Endothelial cell of umbilical vein (primary cell): Measurements from ENCODE around the gene ALX3.

Experiments used
- CTCF ChIP-seq, 2 donors: IDR thresholded peaks; 1 replicate in 1 of 2; 2 replicates in 1 of 2; pipeline ENCODE4 v1.5.1; 2011; ENCODE audit warnings: low read length in 2 of 2, mild to moderate bottlenecking in 2 of 2, moderate library complexity in 2 of 2, control low read depth in 1 of 2, inconsistent platforms in 1 of 2, low read depth in 1 of 2; ENCODE audit not compliant: insufficient read depth in 1 of 2; ENCODE audit errors: extremely low read depth in 1 of 2
- EZH2 ChIP-seq: IDR thresholded peaks from 2 replicates; pipeline ENCODE4 v1.6.1; 2012; ENCODE audit warnings: borderline replicate concordance, low read depth, mild to moderate bottlenecking, moderate library complexity, low read length, inconsistent platforms; ENCODE audit not compliant: severe bottlenecking
- FOS ChIP-seq: IDR thresholded peaks from 2 replicates; pipeline ENCODE4 v1.6.1; 2011; ENCODE audit warnings: mild to moderate bottlenecking, low read length, moderate library complexity, borderline replicate concordance; ENCODE audit not compliant: insufficient read depth
- JUN ChIP-seq: IDR thresholded peaks from 2 replicates; pipeline ENCODE4 v1.6.1; 2011; ENCODE audit warnings: borderline replicate concordance, low read depth; ENCODE audit not compliant: insufficient read length, insufficient read depth
- MAX ChIP-seq: IDR thresholded peaks from 2 replicates; pipeline ENCODE4 v1.6.1; 2011; ENCODE audit not compliant: insufficient read depth, insufficient read length
- MYC ChIP-seq: IDR thresholded peaks from one replicate; pipeline ENCODE4 v1.6.1; 2011; ENCODE audit warnings: mild to moderate bottlenecking, low read depth, low read length
- POLR2A ChIP-seq: IDR thresholded peaks from 2 replicates; pipeline ENCODE4 v1.6.1; 2012; ENCODE audit warnings: low read depth, mild to moderate bottlenecking, control low read depth, low read length
- POLR2AphosphoS5 ChIP-seq: IDR thresholded peaks from 2 replicates; pipeline ENCODE4 v1.6.1; 2012; ENCODE audit warnings: low read depth, mild to moderate bottlenecking, control low read depth, low read length, moderate library complexity; ENCODE audit not compliant: insufficient read depth

- TF ChIP-seq MAX (no peak), POLR2AphosphoS5 (no peak), POLR2A (no peak), CTCF (IDR thresholded peaks at IDR 0.05; ENCODE audit: extremely low read depth in 1 of 2, insufficient read depth in 1 of 2, low read depth in 1 of 2, low read length in 2 of 2) (peak; percentile 72 to 92), FOS (no peak), EZH2 (no peak), MYC (no peak), JUN (no peak)
Measured at GRCh38 chr1:110060034-110060661, 10.3 kb downstream of the ALX3 start.
